IMR-90 (cell line): ENCODE measurements around the gene INTS15. TPM values are rescaled to one million over a fixed set of nuclear protein-coding genes. Genes with fewer than 3 reads are reported as not detected.

Experiments used
- ATAC-seq: fragments of 200-7000 bp; cut with Tn5 transposase; 2 replicates; pipeline ENCODE4 v1.9.1; 2020; ENCODE audit warnings: low read depth, mild to moderate bottlenecking, moderate library complexity
- BruUV-seq: library from RNA; stranded (reverse); fragments of 400-500 nt; replicated peaks from 2 replicates; lab custom pipeline; 2021; lab: Mats Ljungman, UMichigan
- CTCF ChIA-PET: fragments of 300-600 bp; formaldehyde crosslinking; extraction: SDS; loops from one replicate; lab custom pipeline; 2021; ENCODE audit warnings: antibody characterized with exemption; lab: Yijun Ruan, JAX
- POLR2A ChIA-PET: fragments of 300-600 bp; sonication (Branson Sonifier 250); formaldehyde crosslinking; loops from one replicate; lab custom pipeline; 2022; ENCODE audit warnings: antibody characterized with exemption; ENCODE audit not compliant: unreplicated experiment; lab: Charles Lee
- DNase-seq: peaks from one replicate; pipeline ENCODE4 v3.0.0; 2013
- H2AFZ ChIP-seq: replicated peaks from 2 replicates; pipeline ENCODE3; 2013; ENCODE audit warnings: low read length, mild to moderate bottlenecking; ENCODE audit not compliant: poor library complexity
- H2AK5ac ChIP-seq: 2 replicates; pipeline ENCODE4 v1.6.1; 2013; ENCODE audit warnings: low read depth, low read length, inconsistent platforms
- H2AK9ac ChIP-seq: replicated peaks from 2 replicates; pipeline ENCODE3; 2013; ENCODE audit warnings: mild to moderate bottlenecking, low read depth, low read length, moderate library complexity; ENCODE audit not compliant: poor library complexity
- H2BK120ac ChIP-seq: 2 replicates; pipeline ENCODE4 v1.6.1; 2013; ENCODE audit warnings: low read depth, low read length, inconsistent platforms
- H2BK15ac ChIP-seq: 3 replicates; pipeline ENCODE4 v1.6.1; 2013; ENCODE audit warnings: low read depth, low read length, inconsistent platforms
- H2BK20ac ChIP-seq: 2 replicates; pipeline ENCODE4 v1.6.1; 2013; ENCODE audit warnings: low read depth, mild to moderate bottlenecking, inconsistent platforms, low read length, moderate library complexity
- H2BK5ac ChIP-seq: 2 replicates; pipeline ENCODE4 v1.6.1; 2013; ENCODE audit warnings: mild to moderate bottlenecking, low read depth, low read length, inconsistent platforms; ENCODE audit not compliant: poor library complexity, severe bottlenecking
- H3K14ac ChIP-seq: replicated peaks from 2 replicates; pipeline ENCODE4 v1.6.1; 2013; ENCODE audit warnings: low read depth, low read length, inconsistent platforms
- H3K18ac ChIP-seq: 2 replicates; pipeline ENCODE4 v1.6.1; 2013; ENCODE audit warnings: low read depth, low read length, control low read depth
- H3K23ac ChIP-seq: 2 replicates; pipeline ENCODE4 v1.6.1; 2013; ENCODE audit warnings: low read depth, low read length, inconsistent platforms
- H3K27ac ChIP-seq: 2 replicates; pipeline ENCODE4 v1.5.1; 2013; ENCODE audit warnings: mild to moderate bottlenecking, control low read depth, low read length; ENCODE audit not compliant: insufficient read depth
- H3K27me3 ChIP-seq: 2 replicates; pipeline ENCODE4 v1.6.1; 2013; ENCODE audit warnings: low read length; ENCODE audit not compliant: control insufficient read depth, insufficient read depth
- H3K36me3 ChIP-seq: 2 replicates; pipeline ENCODE4 v1.6.1; 2013; ENCODE audit warnings: low read length, mixed read lengths; ENCODE audit not compliant: control insufficient read depth, insufficient read depth
- H3K4ac ChIP-seq: 2 replicates; pipeline ENCODE4 v1.6.1; 2013; ENCODE audit warnings: low read depth, low read length, inconsistent platforms
- H3K4me1 ChIP-seq: 2 replicates; pipeline ENCODE4 v1.6.1; 2013; ENCODE audit warnings: low read length, mixed read lengths; ENCODE audit not compliant: control insufficient read depth, insufficient read depth
- H3K4me2 ChIP-seq: 2 replicates; pipeline ENCODE4 v1.6.1; 2013; ENCODE audit warnings: low read depth, mild to moderate bottlenecking, control low read depth, low read length, moderate library complexity
- H3K4me3 ChIP-seq: 2 replicates; pipeline ENCODE4 v1.5.1; 2013; ENCODE audit warnings: low read depth, mild to moderate bottlenecking, control low read depth, low read length, moderate library complexity; ENCODE audit not compliant: insufficient read depth
- H3K56ac ChIP-seq: 2 replicates; pipeline ENCODE4 v1.6.1; 2013; ENCODE audit warnings: low read length, inconsistent platforms; ENCODE audit not compliant: insufficient read depth; ENCODE audit errors: extremely low read depth
- H3K79me1 ChIP-seq, 2 experiments: 2 replicates each; pipeline ENCODE4 v1.6.1; 2013; ENCODE audit warnings: low read length in 2 of 2, inconsistent platforms in 1 of 2, low read depth in 1 of 2
- H3K9ac ChIP-seq: 2 replicates; pipeline ENCODE4 v1.6.1; 2013; ENCODE audit warnings: low read depth, low read length, control low read depth
- H3K9me1 ChIP-seq: 2 replicates; pipeline ENCODE4 v1.6.1; 2013; ENCODE audit warnings: low read length, inconsistent platforms; ENCODE audit not compliant: insufficient read depth
- H3K9me3 ChIP-seq: 2 replicates; pipeline ENCODE4 v1.6.1; 2013; ENCODE audit warnings: low read length; ENCODE audit not compliant: control insufficient read depth, insufficient read depth
- H4K20me1 ChIP-seq: 2 replicates; pipeline ENCODE4 v1.6.1; 2013; ENCODE audit warnings: low read length, inconsistent platforms; ENCODE audit not compliant: insufficient read depth
- H4K5ac ChIP-seq: 2 replicates; pipeline ENCODE4 v1.6.1; 2013; ENCODE audit warnings: mild to moderate bottlenecking, low read depth, low read length, control low read depth
- H4K8ac ChIP-seq, 2 experiments: 2 replicates each; pipeline ENCODE4 v1.6.1; 2013; ENCODE audit warnings: low read depth in 2 of 2, low read length in 2 of 2, control low read depth in 1 of 2, inconsistent platforms in 1 of 2
- H4K91ac ChIP-seq: 2 replicates; pipeline ENCODE4 v1.6.1; 2013; ENCODE audit warnings: low read depth, low read length, inconsistent platforms; ENCODE audit not compliant: insufficient read depth
- CHD1 ChIP-seq: IDR thresholded peaks from 2 replicates; pipeline ENCODE4 v1.6.1; 2012; ENCODE audit warnings: low read depth, low read length, improper control_type of control experiment
- FOS ChIP-seq: fragments of 150-350 bp; IDR thresholded peaks from 2 replicates; pipeline ENCODE4 v1.6.1; 2016; ENCODE audit warnings: low read depth, low read length
- MAFK ChIP-seq: IDR thresholded peaks from 2 replicates; pipeline ENCODE4 v1.6.1; 2012; ENCODE audit warnings: low read depth, low read length, improper control_type of control experiment
- MAZ ChIP-seq: IDR thresholded peaks from 2 replicates; pipeline ENCODE4 v1.6.1; 2012; ENCODE audit warnings: low read depth, mild to moderate bottlenecking, low read length, improper control_type of control experiment, moderate library complexity, borderline replicate concordance
- NFE2L2 ChIP-seq: fragments of 150-350 bp; IDR thresholded peaks from 2 replicates; pipeline ENCODE4 v1.6.1; 2016; ENCODE audit warnings: low read depth, mild to moderate bottlenecking, low read length
- POLR2A ChIP-seq: IDR thresholded peaks from 2 replicates; pipeline ENCODE4 v1.6.1; 2012; ENCODE audit warnings: mild to moderate bottlenecking, low read depth, low read length
- RAD21 ChIP-seq: IDR thresholded peaks from 2 replicates; pipeline ENCODE4 v1.6.1; 2012; ENCODE audit warnings: low read length, improper control_type of control experiment
- RCOR1 ChIP-seq: IDR thresholded peaks from 2 replicates; pipeline ENCODE4 v1.6.1; 2012; ENCODE audit warnings: mild to moderate bottlenecking, low read length, improper control_type of control experiment; ENCODE audit not compliant: insufficient replicate concordance
- RFX5 ChIP-seq: IDR thresholded peaks from 2 replicates; pipeline ENCODE4 v1.8.0; 2012; ENCODE audit warnings: low read depth, mild to moderate bottlenecking, low read length, moderate library complexity
- SMC3 ChIP-seq: fragments of 150-350 bp; IDR thresholded peaks from 2 replicates; pipeline ENCODE4 v1.6.1; 2016; ENCODE audit warnings: low read depth, mild to moderate bottlenecking, antibody characterized with exemption, low read length, moderate library complexity
- WGBS, 2 experiments: methylation state at CpG; one replicate each; pipeline versions ENCODE4 v1.1.5 to v1.1.7; 2013; ENCODE audit warnings: missing lambda C conversion rate in 2 of 2; ENCODE audit not compliant: insufficient read length in 1 of 2; ENCODE audit errors: extremely low coverage in 2 of 2; 5-methylcytosine and 5-hydroxymethylcytosine counted together
- dilution Hi-C: fragments of 300-500 bp; cut with HindIII; formaldehyde crosslinking; loops from one replicate; pipeline ENCODE4 v1.14.3; 2018; ENCODE audit warnings: low sequenced_read_pairs; ENCODE audit not compliant: unreplicated experiment
- in situ Hi-C: fragments of 300-500 bp; cut with MboI; formaldehyde crosslinking; loops from 3 replicates; pipeline ENCODE4 v1.14.3; 2019; ENCODE audit warnings: low sequenced_read_pairs, inconsistent platforms, mixed read lengths
- intact Hi-C: fragments of 100-400 bp; cut with micrococcal nuclease; formaldehyde crosslinking; loops from 2 replicates; pipeline ENCODE4 v1.10.0; 2022
- polyA plus RNA-seq, 3 experiments: library from polyadenylated mRNA; depleted of rRNA; stranded (reverse); fragments of >200 nt; gene quantifications; 2 replicates each; pipeline ENCODE4 v1.2.3, GENCODE V29; 2012; ENCODE audit warnings: low replicate concordance in 1 of 3
- total RNA-seq: library from RNA; depleted of rRNA; stranded (reverse); fragments of >200 nt; gene quantifications from 2 replicates; pipeline ENCODE4 v1.2.3, GENCODE V29; 2012
- TF ChIP-seq, protein P1 (sequence below): fragments of 150-350 bp; IDR thresholded peaks from 2 replicates; pipeline ENCODE4 v1.6.1; 2017; ENCODE audit warnings: mild to moderate bottlenecking, antibody characterized with exemption, low read length, low read depth
- TF ChIP-seq, protein P2 (sequence below): fragments of 150-350 bp; IDR thresholded peaks from 2 replicates; pipeline ENCODE4 v1.6.1; 2016; ENCODE audit warnings: low read depth, mild to moderate bottlenecking, low read length, moderate library complexity, borderline replicate concordance
- TF ChIP-seq, protein P3 (sequence below): conservative IDR thresholded peaks from 2 replicates; pipeline ENCODE4 v1.5.1; 2012; ENCODE audit warnings: mild to moderate bottlenecking, low read depth, low read length, improper control_type of control experiment

INTS15 gene
- total and polyA plus RNA-seq, 2 of the 4 experiments (the other 2 are of a cell fraction) = 7.0 to 20.8 TPM

DNA sequence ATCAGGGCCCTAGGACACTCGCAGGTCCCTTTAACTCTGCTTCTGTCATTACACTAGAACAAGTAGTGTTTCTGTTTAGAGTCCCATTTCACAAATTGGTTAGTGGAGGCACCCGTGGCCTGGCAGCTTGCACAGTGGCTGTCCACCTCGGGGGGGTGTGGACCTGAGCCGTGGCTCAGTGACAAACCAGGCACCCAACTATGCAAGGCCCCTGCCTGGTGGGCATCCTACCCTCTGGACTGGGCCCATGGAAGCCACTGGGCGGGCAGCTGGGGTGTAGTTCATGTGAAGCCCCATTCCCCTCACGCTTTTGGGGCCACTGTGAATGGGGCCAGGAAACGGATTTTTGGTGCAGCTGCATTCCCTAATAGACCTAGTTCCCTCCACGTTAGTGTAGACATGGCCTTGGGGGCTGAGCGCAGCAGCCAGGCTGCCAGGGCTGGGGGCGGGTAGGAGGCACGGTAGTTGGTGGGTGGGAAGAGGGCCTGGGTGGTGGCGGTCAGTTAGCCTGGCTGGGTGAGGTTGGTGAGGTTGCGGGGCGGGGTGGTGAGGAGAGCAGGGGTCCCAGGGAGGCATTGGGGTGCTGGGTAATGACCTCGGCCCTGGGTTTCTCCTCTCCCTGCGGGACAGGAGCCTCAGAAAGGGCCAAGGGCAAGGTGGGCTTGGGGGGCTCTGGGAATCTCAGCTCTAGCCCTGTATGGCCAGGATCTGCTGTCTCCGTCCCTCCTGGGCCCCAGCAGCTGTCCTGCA is 66.0 kb downstream of the INTS15 start (continued):
- TF ChIP-seq RAD21 (no peak), FOS (no peak), SMC3 (no peak), POLR2A (no peak), MAFK (no peak)

DNA sequence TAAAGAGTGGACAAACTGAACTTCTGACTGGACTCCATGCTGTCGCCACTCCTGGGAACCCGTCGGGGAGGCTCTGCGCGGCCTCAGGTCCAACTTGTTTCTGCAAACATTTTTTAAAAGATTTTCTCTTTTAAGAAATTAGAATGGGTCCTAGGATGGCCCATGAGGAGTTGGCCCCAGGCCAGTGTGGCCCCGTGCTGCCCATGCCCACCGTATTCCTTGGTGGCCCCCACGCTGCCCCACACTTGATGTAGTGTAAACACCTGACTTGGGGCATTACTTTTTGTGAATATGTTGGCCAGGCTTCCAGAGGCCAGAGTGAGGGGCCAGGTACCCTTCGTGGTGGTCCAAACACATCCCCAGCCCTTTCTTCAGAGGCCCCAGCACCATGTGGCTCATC is 66.6 kb downstream of the INTS15 start:
- Histone ChIP-seq H3K9me3 (peaks cover 29% of the 10 kb centered on the region), H3K9me1 (no peaks in the 10 kb centered on the region), H2BK120ac (no peak overlapping the region), H3K36me3 (peaks cover 52% of the 10 kb centered on the region), H2BK20ac (no peak overlapping the region), H3K4ac (no peak overlapping the region), H2AFZ (no peak overlapping the region), H3K27ac (no peak overlapping the region), H2BK15ac (no peak overlapping the region), H2AK5ac (no peak overlapping the region), H3K18ac (no peak overlapping the region), H3K79me1 (no peaks in the 10 kb centered on the region), H3K14ac (no peak overlapping the region), H3K4me3 (no peak overlapping the region), H3K23ac (no peak overlapping the region), H4K91ac (no peak overlapping the region), H3K27me3 (no peaks in the 10 kb centered on the region; the same call in 1 of the 2 replicates), H3K4me2 (no peak overlapping the region), H4K8ac (no peak overlapping the region), H4K5ac (no peak overlapping the region), H4K20me1 (no peaks in the 10 kb centered on the region), H3K56ac (no peak overlapping the region), H3K9ac (no peak overlapping the region), H2BK5ac (no peak overlapping the region), H3K4me1 (no peaks in the 10 kb centered on the region), H2AK9ac (no peak overlapping the region)
- BruUV-seq = no TSS peak
- ChIA-PET POLR2A (no interaction called here), CTCF (no interaction called here)
- ATAC-seq = no peak
- in situ Hi-C loops = no loop called here
- dilution Hi-C loops = no loop called here
- no peak for DNase-seq
- intact Hi-C loops = no loop called here
- 100% methylated on average over 2 of the region's 9 CpGs; no CpG with 5 or more reads in 1 of the 2 experiments for WGBS, 2 experiments
- TF ChIP-seq, protein P1, sequence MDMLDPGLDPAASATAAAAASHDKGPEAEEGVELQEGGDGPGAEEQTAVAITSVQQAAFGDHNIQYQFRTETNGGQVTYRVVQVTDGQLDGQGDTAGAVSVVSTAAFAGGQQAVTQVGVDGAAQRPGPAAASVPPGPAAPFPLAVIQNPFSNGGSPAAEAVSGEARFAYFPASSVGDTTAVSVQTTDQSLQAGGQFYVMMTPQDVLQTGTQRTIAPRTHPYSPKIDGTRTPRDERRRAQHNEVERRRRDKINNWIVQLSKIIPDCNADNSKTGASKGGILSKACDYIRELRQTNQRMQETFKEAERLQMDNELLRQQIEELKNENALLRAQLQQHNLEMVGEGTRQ = no peak
- no peak for TF ChIP-seq FOS
- TF ChIP-seq, protein P2, sequence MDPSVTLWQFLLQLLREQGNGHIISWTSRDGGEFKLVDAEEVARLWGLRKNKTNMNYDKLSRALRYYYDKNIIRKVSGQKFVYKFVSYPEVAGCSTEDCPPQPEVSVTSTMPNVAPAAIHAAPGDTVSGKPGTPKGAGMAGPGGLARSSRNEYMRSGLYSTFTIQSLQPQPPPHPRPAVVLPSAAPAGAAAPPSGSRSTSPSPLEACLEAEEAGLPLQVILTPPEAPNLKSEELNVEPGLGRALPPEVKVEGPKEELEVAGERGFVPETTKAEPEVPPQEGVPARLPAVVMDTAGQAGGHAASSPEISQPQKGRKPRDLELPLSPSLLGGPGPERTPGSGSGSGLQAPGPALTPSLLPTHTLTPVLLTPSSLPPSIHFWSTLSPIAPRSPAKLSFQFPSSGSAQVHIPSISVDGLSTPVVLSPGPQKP = no peak
- no peak for TF ChIP-seq RFX5
- no peak for TF ChIP-seq MAFK
- TF ChIP-seq, protein P3, sequence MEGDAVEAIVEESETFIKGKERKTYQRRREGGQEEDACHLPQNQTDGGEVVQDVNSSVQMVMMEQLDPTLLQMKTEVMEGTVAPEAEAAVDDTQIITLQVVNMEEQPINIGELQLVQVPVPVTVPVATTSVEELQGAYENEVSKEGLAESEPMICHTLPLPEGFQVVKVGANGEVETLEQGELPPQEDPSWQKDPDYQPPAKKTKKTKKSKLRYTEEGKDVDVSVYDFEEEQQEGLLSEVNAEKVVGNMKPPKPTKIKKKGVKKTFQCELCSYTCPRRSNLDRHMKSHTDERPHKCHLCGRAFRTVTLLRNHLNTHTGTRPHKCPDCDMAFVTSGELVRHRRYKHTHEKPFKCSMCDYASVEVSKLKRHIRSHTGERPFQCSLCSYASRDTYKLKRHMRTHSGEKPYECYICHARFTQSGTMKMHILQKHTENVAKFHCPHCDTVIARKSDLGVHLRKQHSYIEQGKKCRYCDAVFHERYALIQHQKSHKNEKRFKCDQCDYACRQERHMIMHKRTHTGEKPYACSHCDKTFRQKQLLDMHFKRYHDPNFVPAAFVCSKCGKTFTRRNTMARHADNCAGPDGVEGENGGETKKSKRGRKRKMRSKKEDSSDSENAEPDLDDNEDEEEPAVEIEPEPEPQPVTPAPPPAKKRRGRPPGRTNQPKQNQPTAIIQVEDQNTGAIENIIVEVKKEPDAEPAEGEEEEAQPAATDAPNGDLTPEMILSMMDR = no peak
- TF ChIP-seq NFE2L2 = no peak
- no peak for TF ChIP-seq RAD21
- no peak for TF ChIP-seq RCOR1
- TF ChIP-seq CHD1 = no peak
- no peak for TF ChIP-seq POLR2A
- TF ChIP-seq MAZ = no peak
